Upper lobe of right lung (tissue), 1 donor: ENCODE data around the gene GALR2. TPM values are rescaled to one million over a fixed set of nuclear protein-coding genes. Genes with fewer than 3 reads are reported as not detected.

Source experiments
- ATAC-seq: fragments of 200-7000 bp; cut with Tn5 transposase; one replicate; pipeline ENCODE4 v1.9.1; 2020; ENCODE audit warnings: mild to moderate bottlenecking, moderate library complexity
- DNase-seq: peaks from one replicate; pipeline ENCODE4 v3.0.0-alpha.2; 2020
- H3K27ac ChIP-seq: fragments of 200-600 bp; one replicate; pipeline ENCODE4 v1.8.0; 2022
- H3K27me3 ChIP-seq: fragments of 200-600 bp; one replicate; pipeline ENCODE4 v1.8.0; 2022; ENCODE audit warnings: mild to moderate bottlenecking
- H3K36me3 ChIP-seq: fragments of 200-600 bp; one replicate; pipeline ENCODE4 v1.8.0; 2022
- H3K4me1 ChIP-seq: fragments of 200-600 bp; one replicate; pipeline ENCODE4 v1.8.0; 2022
- H3K4me3 ChIP-seq: fragments of 200-600 bp; one replicate; pipeline ENCODE4 v1.8.0; 2022; ENCODE audit warnings: mild to moderate bottlenecking
- H3K9me3 ChIP-seq: fragments of 200-600 bp; one replicate; pipeline ENCODE4 v1.8.0; 2022
- CTCF ChIP-seq: fragments of 200-600 bp; IDR thresholded peaks from one replicate; pipeline ENCODE4 v1.8.0; 2022; ENCODE audit warnings: antibody characterized with exemption
- intact Hi-C: fragments of 100-400 bp; cut with DNase I; formaldehyde crosslinking; loops from one replicate; pipeline ENCODE4 v1.11.0; 2022
- long read RNA-seq: library from polyadenylated mRNA; unstranded; transcript quantifications from one replicate; pipeline ENCODE4 v2.0.0, GENCODE V29; 2021
- total RNA-seq: library from RNA; stranded (reverse); fragmentation: NEBNext Ultra II Directional; extraction: Animal tissue kit (Norgen Biotek cat#: 25700); gene quantifications from one replicate; pipeline ENCODE4 v1.2.1, GENCODE V29; 2021
- donor health status: DM: no; HTN: yes; CAD: no; lungs with severe emphysema.

The GALR2 gene
- total RNA-seq, result not detected
- long read RNA-seq, result 0 reads

- Histone ChIP-seq H3K4me3 (no peak within 1 kb of the TSS), H3K27me3 (peaks cover 56% of the 10 kb centered on the region)
- peak; percentile 61 for DNase-seq
Observed at GRCh38 chr17:76074390-76075363, at the start of gene GALR2. Gene GALR2 (plus strand): TSS chr17:76074781. CDS start chr17:76074884, 103 bp downstream.

GRCh38 chr17:76025294-76025693 lies 49.3 kb upstream of the GALR2 start:
- peak overlapping the region; percentile 13 for H3K27ac ChIP-seq
- H3K9me3 ChIP-seq, result no peaks in the 10 kb centered on the region
- no peak for TF ChIP-seq CTCF
- H3K4me3 ChIP-seq, result peak overlapping the region; percentile 48
- H3K4me1 ChIP-seq, result peaks cover 14% of the 10 kb centered on the region
- intact Hi-C loops, result no loop called here
- ATAC-seq (no peak), DNase-seq (no peak)
- no peaks in the 10 kb centered on the region for H3K27me3 ChIP-seq
- peaks cover 10% of the 10 kb centered on the region for H3K36me3 ChIP-seq

More at GRCh38 chr17:76074390-76075363, at the start of gene GALR2:
- intact Hi-C loops, result no loop called here
- Histone ChIP-seq H3K4me1 (peaks cover 47% of the 10 kb centered on the region), H3K36me3 (peaks cover 8% of the 10 kb centered on the region), H3K9me3 (no peaks in the 10 kb centered on the region), H3K27ac (no peak within 1 kb of the TSS)
- no peak for ATAC-seq
- no peak for TF ChIP-seq CTCF

- Histone ChIP-seq H3K27ac (peak overlapping the region; percentile 56), H3K36me3 (peaks cover 10% of the 10 kb centered on the region), H3K27me3 (no peaks in the 10 kb centered on the region), H3K4me1 (peaks cover 14% of the 10 kb centered on the region), H3K9me3 (no peaks in the 10 kb centered on the region), H3K4me3 (peak overlapping the region; percentile 48)
- peak; percentile 14 for TF ChIP-seq CTCF
- DNase-seq, result peak; percentile 85
- ATAC-seq, result peak; percentile 76
- intact Hi-C loops, result no loop called here
Observed at GRCh38 chr17:76026714-76027158, 47.8 kb upstream of the GALR2 start.

- ATAC-seq, result peak; percentile 92
- no peak for TF ChIP-seq CTCF
- Histone ChIP-seq H3K36me3 (peaks cover 10% of the 10 kb centered on the region), H3K27me3 (no peaks in the 10 kb centered on the region), H3K4me3 (peak within 1 kb of the TSS; percentile 48), H3K9me3 (no peaks in the 10 kb centered on the region), H3K4me1 (peaks cover 14% of the 10 kb centered on the region), H3K27ac (peak within 1 kb of the TSS; percentile 56)
- peak; percentile 95 for DNase-seq
- intact Hi-C loops, result no loop called here
Observed at GRCh38 chr17:76027159-76027839, 47.3 kb upstream of the GALR2 start, which contains the start of gene EVPL. Gene EVPL (minus strand): TSS chr17:76027306. CDS start chr17:76027198, 108 bp downstream.

GRCh38 chr17:76032073-76032779 lies 42.4 kb upstream of the GALR2 start:
- Histone ChIP-seq H3K4me3 (no peak overlapping the region), H3K36me3 (no peaks in the 10 kb centered on the region), H3K27ac (no peak overlapping the region), H3K27me3 (no peaks in the 10 kb centered on the region), H3K9me3 (no peaks in the 10 kb centered on the region), H3K4me1 (peaks cover 14% of the 10 kb centered on the region)
- peak; percentile 4 for ATAC-seq
- intact Hi-C loops, result no loop called here
- no peak for DNase-seq
- TF ChIP-seq CTCF, result peak; percentile 17
